ENCODE results near the gene MTMR11.
A peak's percentile ranks its signal among the peaks of the same experiment; 100 is the strongest.
"Not testable (repeated sequence)": the region's sequence is repeated elsewhere in the genome, so short reads cannot be mapped to it uniquely, and the experiment has no call there.

Gene MTMR11

GRCh38 chr1:149949911-149950310 is 13.2 kb upstream of the MTMR11 start:
- no peak overlapping the region for H3K4me3 ChIP-seq (ENCODE audit: low read length)
- no peak for TF ChIP-seq ZNF274 (IDR thresholded peaks at IDR 0.05; ENCODE audit: low read depth, low read length)

- no peak overlapping the region for H3K4me3 ChIP-seq (ENCODE audit: low read length)
- no peak for TF ChIP-seq ZNF274 (IDR thresholded peaks at IDR 0.05; ENCODE audit: low read depth, low read length)
These were observed 8.5 kb upstream of the MTMR11 start for GRCh38 chr1:149945206-149945605.

GRCh38 chr1:149942885-149943284 is 6.2 kb upstream of the MTMR11 start:
- H3K4me3 ChIP-seq (ENCODE audit: low read length) = no peak overlapping the region

GRCh38 chr1:149942207-149942606 is 5.5 kb upstream of the MTMR11 start:
- no peak for TF ChIP-seq ZNF274 (IDR thresholded peaks at IDR 0.05; ENCODE audit: low read depth, low read length)
- no peak overlapping the region for H3K4me3 ChIP-seq (ENCODE audit: low read length)

More at GRCh38 chr1:149942885-149943284, 6.2 kb upstream of the MTMR11 start:
- no peak for TF ChIP-seq ZNF274 (IDR thresholded peaks at IDR 0.05; ENCODE audit: low read depth, low read length)

- no peak overlapping the region for H3K4me3 ChIP-seq (ENCODE audit: low read length)
- no peak for TF ChIP-seq ZNF274 (IDR thresholded peaks at IDR 0.05; ENCODE audit: low read depth, low read length)
These were observed 3.7 kb upstream of the MTMR11 start for GRCh38 chr1:149940427-149940826.

GRCh38 chr1:149938668-149939003 is 2.0 kb upstream of the MTMR11 start:
- not testable (repeated sequence) for H3K4me3 ChIP-seq (ENCODE audit: low read length)

- H3K4me3 ChIP-seq (ENCODE audit: low read length) = no peak overlapping the region
- TF ChIP-seq ZNF274 (IDR thresholded peaks at IDR 0.05; ENCODE audit: low read depth, low read length) = no peak
These were observed 1.1 kb upstream of the MTMR11 start for GRCh38 chr1:149937759-149938158.

GRCh38 chr1:149936992-149937705 is 470 bp upstream of the MTMR11 start:
- TF ChIP-seq ZNF274 (IDR thresholded peaks at IDR 0.05; ENCODE audit: low read depth, low read length) = no peak
- no peak overlapping the region for H3K4me3 ChIP-seq (ENCODE audit: low read length)

- no peak for TF ChIP-seq ZNF274 (IDR thresholded peaks at IDR 0.05; ENCODE audit: low read depth, low read length)
These were observed 2.3 kb downstream of the MTMR11 start for GRCh38 chr1:149934356-149934755.

GRCh38 chr1:149933208-149933607 is 3.5 kb downstream of the MTMR11 start:
- no peak for TF ChIP-seq ZNF274 (IDR thresholded peaks at IDR 0.05; ENCODE audit: low read depth, low read length)

More at GRCh38 chr1:149934356-149934755, 2.3 kb downstream of the MTMR11 start:
- H3K4me3 ChIP-seq (ENCODE audit: low read length) = no peak overlapping the region

GRCh38 chr1:149932474-149932873 is 4.2 kb downstream of the MTMR11 start:
- TF ChIP-seq ZNF274 (IDR thresholded peaks at IDR 0.05; ENCODE audit: low read depth, low read length) = no peak
- H3K4me3 ChIP-seq (ENCODE audit: low read length) = no peak overlapping the region

More at GRCh38 chr1:149933208-149933607, 3.5 kb downstream of the MTMR11 start:
- H3K4me3 ChIP-seq (ENCODE audit: low read length) = no peak overlapping the region

- TF ChIP-seq ZNF274 (IDR thresholded peaks at IDR 0.05; ENCODE audit: low read depth, low read length) = no peak
- H3K4me3 ChIP-seq (ENCODE audit: low read length) = no peak overlapping the region
These were observed 5.4 kb downstream of the MTMR11 start for GRCh38 chr1:149931212-149931790.

GRCh38 chr1:149929856-149930255 is 6.8 kb downstream of the MTMR11 start:
- TF ChIP-seq ZNF274 (IDR thresholded peaks at IDR 0.05; ENCODE audit: low read depth, low read length) = no peak
- no peak overlapping the region for H3K4me3 ChIP-seq (ENCODE audit: low read length)

- peak overlapping the region; percentile 99; the same call in 1 of the 2 replicates for H3K4me3 ChIP-seq (ENCODE audit: low read length)
- no peak for TF ChIP-seq ZNF274 (IDR thresholded peaks at IDR 0.05; ENCODE audit: low read depth, low read length)
These were observed 8.3 kb downstream of the MTMR11 start for GRCh38 chr1:149928401-149928724.

GRCh38 chr1:149927563-149928400 is 8.9 kb downstream of the MTMR11 start, which contains the start of gene SF3B4:
TSS of gene SF3B4 (minus strand) at chr1:149927803. CDS start at chr1:149927759, 44 bp downstream.
- peak within 1 kb of the TSS; percentile 99 for H3K4me3 ChIP-seq (ENCODE audit: low read length)
- TF ChIP-seq ZNF274 (IDR thresholded peaks at IDR 0.05; ENCODE audit: low read depth, low read length) = no peak

All from GM08714 (cell line).